Activated CD8-positive, alpha-beta memory T cell treated with anti-CD3 and anti-CD28 coated beads, Interleukin-2, amount 50 U/mL, for 1 hour (primary cell): ENCODE results near the gene GABBR1.

Experiments
- DNase-seq: peaks from one replicate; pipeline ENCODE4 v3.0.0-alpha.2; 2020; ENCODE audit errors: extremely low read depth

Gene GABBR1

GRCh38 chr6:29527564-29527963 is 105.4 kb downstream of the GABBR1 start:
- no peak for DNase-seq

DNA sequence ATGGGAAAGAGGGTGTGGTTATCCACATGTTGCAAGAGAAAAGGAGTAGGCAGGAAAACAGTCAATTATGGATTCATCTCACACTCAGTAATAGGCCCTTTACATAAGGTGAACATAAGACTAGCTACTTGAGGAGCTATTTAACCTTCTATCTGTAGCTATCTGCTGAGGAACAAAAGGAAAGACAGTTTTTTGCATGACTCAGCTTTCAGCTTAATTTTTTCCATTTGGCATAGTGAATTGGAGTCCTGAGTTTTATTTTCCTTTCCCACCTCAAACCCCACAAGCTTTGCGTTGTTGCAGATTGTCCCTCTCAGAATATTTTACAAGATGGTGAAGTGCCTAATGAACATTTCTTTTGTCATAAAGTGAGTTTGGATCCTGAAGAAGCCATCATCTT is 105.9 kb downstream of the GABBR1 start:
- no peak for DNase-seq

DNA sequence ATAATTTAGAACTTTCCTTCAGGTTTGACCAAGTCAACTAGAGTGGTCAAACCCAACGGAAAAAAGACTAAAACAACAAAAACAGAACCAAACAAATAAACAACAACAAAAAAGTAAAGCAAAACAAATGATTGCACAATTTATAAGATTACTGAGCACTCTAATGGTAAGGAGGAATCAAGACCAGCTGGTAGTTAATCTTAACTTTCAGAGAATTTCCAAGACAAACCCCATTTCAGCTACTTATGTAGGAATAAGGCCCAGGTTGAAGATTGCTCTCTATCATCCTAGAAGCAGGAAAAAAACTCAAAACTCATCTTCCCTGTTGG is 107.7 kb downstream of the GABBR1 start:
- DNase-seq: no peak

- DNase-seq: no peak
Measured at GRCh38 chr6:29524444-29525310, 108.3 kb downstream of the GABBR1 start.

DNA sequence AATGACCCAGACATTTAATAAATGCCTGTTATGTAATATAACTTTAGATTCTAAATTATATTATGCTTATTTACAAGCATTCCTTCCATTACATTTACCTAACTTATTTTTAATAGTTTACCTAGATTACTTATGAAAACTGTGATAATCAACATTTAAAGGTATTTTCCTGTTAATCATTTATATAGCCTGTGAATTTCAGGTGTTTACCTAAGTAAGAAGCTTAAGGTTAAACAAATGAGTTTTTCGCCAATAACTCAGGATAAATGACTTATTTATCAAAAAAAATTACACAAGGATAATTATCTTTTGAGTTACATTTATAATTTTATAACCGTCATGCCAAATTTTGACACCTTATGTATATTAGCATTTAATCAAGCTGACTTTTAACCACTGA is 108.9 kb downstream of the GABBR1 start:
- DNase-seq: no peak

DNA sequence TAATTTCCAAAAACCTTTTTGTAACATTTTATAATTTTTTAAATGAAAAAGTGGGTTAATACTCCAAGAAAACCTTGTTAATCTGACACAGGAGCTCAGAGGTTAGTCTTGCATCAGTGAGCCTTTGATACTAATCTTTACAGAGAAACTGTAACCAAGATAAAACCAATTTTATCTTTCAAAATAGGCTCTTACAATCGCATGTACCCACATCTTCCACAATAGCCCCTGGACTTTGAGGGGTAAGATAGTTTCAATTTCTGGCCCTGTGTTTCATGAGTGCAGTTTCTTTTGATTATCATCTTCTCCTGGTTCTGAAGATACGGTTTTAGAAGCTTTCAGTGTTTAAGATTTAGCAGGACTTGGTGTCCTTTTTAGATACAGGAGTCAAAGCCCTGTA is 110.8 kb downstream of the GABBR1 start:
- DNase-seq: no peak

- no peak for DNase-seq
Measured at GRCh38 chr6:29521006-29521680, 111.8 kb downstream of the GABBR1 start.

DNA sequence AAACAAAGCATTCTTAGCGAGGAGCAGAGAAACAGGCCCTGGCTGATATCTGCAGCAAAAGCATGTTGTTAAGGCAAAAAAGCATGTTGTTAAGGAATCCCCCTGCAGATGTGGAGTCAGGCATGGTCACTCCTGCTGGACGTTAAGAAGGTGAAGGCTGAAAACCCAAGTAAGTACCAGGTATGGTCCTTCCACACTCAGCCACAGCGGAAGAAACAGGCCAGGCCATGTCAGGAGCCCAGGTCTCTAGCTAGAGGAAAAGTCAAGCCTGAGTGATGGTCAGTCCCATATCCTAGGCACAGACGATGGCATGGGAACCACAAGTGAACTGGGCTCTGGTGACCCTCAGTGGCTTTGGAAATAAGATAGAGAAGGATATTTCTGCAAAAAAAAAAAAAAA is 112.8 kb downstream of the GABBR1 start:
- DNase-seq: no peak

DNA sequence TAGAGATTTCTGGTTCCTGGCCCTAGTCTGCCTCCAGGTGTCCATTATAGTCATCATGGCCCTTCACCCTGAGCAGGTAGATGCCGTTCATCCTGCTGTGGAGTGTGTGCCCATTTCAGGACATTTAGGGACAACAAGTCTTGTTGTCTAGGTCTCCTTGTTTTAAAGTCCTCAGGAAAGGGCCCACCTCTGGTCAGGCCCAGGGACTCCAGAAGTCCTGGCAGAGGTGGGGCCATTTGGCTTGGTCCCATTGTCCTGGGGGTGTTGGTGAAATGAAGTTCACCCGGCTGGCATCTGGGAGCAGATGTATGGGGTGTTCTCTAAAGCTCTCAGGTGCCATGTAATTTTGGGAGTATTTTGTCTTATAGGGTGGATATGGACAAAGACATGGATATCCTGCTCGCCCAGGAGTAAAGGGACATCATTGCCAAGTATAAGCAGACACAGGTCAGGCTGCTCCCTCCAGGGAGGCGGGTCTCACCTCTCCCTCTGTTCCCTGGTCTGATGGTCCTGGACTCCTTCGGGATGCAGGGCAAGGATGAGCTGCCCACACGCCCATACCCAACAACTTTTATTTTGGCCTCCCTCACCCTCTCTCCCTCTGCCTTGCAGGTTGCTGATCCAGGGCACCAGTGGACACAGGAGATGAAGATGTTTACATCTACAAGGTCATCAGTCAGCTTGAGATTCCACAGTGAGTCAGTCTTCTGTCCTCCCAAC is 113.5 kb downstream of the GABBR1 start:
- no peak for DNase-seq

GRCh38 chr6:29517728-29518440 is 115.1 kb downstream of the GABBR1 start:
- no peak for DNase-seq

DNA sequence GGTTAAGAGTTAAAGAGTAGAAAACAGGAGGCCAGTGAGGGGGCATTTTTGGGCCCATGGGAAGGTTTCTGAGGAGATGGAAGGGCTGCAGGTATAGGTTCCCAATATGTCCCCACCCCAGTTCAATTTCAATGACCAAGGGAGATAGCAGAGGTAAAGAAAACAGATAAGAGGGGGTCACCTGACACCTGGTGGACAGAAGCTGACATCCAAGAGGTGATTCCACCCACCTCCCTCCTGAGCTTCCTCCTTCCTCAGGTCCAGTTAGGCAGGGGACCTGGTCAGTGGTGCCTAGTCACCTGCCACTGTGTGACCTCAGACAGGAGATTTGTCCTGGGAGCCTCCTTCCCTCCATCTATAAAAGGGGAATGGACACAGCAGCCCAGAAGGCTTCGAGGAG is 115.7 kb downstream of the GABBR1 start:
- no peak for DNase-seq

DNA sequence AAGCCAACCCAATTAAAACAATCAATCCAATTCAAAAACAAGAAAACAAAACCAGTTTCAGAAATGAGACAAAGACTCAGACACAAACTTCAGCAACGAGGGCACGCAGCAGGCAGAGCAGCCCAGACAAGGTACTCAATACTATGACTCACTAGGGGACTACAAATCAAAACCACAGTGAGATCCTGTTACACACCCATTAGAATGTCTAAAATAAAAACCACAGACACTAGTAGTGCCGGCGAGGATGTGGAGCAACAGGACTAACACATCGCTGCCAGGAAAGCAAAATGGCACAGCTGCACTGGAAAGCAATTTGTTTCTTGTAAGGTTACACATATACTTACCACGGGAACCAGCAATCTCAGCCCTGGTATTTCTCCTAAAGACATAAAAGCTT is 116.9 kb downstream of the GABBR1 start:
- DNase-seq: no peak

DNA sequence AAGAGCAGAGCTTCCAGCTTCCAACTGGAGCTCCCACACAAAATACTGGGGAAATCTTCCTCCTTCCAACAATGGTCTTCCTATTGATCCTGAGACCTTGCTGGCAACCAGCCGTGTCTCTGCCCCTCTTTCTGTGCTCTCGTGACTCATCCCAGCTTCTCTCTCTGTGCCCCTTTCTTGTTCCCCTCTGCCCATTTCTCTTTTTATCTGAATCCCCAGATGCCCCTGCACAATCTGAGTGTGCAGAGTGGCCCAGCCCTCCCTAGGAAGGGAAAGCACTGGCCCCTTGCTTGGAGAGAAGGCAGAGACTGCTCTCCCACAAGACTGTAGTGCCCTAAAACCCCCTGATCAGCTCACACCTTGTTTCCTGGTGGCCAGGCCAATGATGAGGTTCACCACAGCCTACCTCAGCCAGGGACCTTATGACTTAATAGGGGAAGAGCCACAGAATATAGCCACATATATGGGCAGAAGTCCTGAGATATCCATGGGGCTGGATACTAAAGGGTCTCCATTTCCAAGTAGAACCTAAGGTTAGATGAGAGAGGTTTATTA is 122.2 kb downstream of the GABBR1 start:
- no peak for DNase-seq

- DNase-seq: no peak
Measured at GRCh38 chr6:29510202-29510601, 122.8 kb downstream of the GABBR1 start.
